Tibial nerve (tissue), 4 donors: ENCODE results near the gene YIF1B.

Experiments
- EP300 ChIP-seq, 2 donors: sonication (generic); formaldehyde crosslinking; IDR thresholded peaks; one replicate each; pipeline ENCODE4 v1.6.1; 2017; ENCODE audit warnings: antibody characterized with exemption in 2 of 2, mild to moderate bottlenecking in 1 of 2
- POLR2A ChIP-seq, 2 donors: fragments of 450-650 bp; IDR thresholded peaks; one replicate each; pipeline ENCODE4 v1.6.1; 2017; ENCODE audit warnings: antibody characterized with exemption in 2 of 2, mild to moderate bottlenecking in 2 of 2, moderate library complexity in 2 of 2
- TF ChIP-seq, protein P1 (sequence below), 5 experiments: fragments of 200-600 bp in 3 of 5; fragments of 450-650 bp in 2 of 5; sonication (generic) in 3 of 5; IDR thresholded peaks; one replicate each; pipeline ENCODE4 v1.5.1; 2016 to 2019; ENCODE audit warnings: antibody characterized with exemption in 5 of 5, mild to moderate bottlenecking in 3 of 5, moderate library complexity in 2 of 5

DNA sequence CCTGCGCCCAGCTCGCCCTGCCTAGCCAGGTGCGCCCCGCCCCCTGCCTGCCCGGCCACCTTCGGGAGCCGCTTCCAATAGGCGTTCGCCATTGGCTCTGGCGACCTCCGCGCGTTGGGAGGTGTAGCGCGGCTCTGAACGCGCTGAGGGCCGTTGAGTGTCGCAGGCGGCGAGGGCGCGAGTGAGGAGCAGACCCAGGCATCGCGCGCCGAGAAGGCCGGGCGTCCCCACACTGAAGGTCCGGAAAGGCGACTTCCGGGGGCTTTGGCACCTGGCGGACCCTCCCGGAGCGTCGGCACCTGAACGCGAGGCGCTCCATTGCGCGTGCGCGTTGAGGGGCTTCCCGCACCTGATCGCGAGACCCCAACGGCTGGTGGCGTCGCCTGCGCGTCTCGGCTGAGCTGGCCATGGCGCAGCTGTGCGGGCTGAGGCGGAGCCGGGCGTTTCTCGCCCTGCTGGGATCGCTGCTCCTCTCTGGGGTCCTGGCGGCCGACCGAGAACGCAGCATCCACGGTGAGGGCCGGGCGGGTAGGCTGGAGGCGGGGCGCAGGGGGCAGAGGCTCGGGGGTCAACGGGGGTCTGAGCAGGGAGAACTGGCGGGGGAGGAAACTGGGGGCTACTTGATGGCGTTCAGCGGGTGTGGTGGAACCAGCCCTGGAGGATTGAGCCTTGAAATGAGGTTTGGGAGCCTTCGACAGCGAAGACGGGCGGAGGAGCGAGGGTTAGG lies 51.1 kb downstream of the YIF1B start, which contains the start of gene SPINT2:
- TF ChIP-seq, protein P1, sequence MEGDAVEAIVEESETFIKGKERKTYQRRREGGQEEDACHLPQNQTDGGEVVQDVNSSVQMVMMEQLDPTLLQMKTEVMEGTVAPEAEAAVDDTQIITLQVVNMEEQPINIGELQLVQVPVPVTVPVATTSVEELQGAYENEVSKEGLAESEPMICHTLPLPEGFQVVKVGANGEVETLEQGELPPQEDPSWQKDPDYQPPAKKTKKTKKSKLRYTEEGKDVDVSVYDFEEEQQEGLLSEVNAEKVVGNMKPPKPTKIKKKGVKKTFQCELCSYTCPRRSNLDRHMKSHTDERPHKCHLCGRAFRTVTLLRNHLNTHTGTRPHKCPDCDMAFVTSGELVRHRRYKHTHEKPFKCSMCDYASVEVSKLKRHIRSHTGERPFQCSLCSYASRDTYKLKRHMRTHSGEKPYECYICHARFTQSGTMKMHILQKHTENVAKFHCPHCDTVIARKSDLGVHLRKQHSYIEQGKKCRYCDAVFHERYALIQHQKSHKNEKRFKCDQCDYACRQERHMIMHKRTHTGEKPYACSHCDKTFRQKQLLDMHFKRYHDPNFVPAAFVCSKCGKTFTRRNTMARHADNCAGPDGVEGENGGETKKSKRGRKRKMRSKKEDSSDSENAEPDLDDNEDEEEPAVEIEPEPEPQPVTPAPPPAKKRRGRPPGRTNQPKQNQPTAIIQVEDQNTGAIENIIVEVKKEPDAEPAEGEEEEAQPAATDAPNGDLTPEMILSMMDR (IDR thresholded peaks at IDR 0.05), result no peak
- TF ChIP-seq POLR2A (IDR thresholded peaks at IDR 0.05) (no peak), EP300 (IDR thresholded peaks at IDR 0.05) (no peak)
